ENCODE data around the gene MPL. TPM values are rescaled to one million over a fixed set of nuclear protein-coding genes. Genes with fewer than 3 reads are reported as not detected.
A peak's percentile ranks its signal among the peaks of the same experiment; 100 is the strongest.

MPL gene
- total RNA-seq, 1 donor from 2014 or later = not detected

GRCh38 chr1:43299101-43299500 is 38.5 kb upstream of the MPL start:
- Histone ChIP-seq H3K9me3 (no peaks in the 10 kb centered on the region), H3K27me3 (no peaks in the 10 kb centered on the region), H3K36me3 (no peaks in the 10 kb centered on the region), H3K27ac (peak overlapping the region; percentile 48), H3K4me3 (no peak overlapping the region), H3K4me1 (peaks cover 14% of the 10 kb centered on the region)
- no peak for TF ChIP-seq POLR2AphosphoS5 (IDR thresholded peaks at IDR 0.05; ENCODE audit: insufficient read depth in 1 of 2, low read depth in 1 of 2)
- intact Hi-C loops (cut with DNase I) = no loop called here
- no peak for DNase-seq (ENCODE audit: extremely low spot score in 2 of 2)

- peak within 1 kb of the TSS; percentile 8 to 28 for H3K4me3 ChIP-seq
- no peaks in the 10 kb centered on the region for H3K9me3 ChIP-seq
- TF ChIP-seq CTCF (IDR thresholded peaks at IDR 0.05) (no peak), POLR2A (IDR thresholded peaks at IDR 0.05) (no peak), POLR2AphosphoS5 (IDR thresholded peaks at IDR 0.05; ENCODE audit: insufficient read depth in 1 of 2, low read depth in 1 of 2) (no peak)
- H3K36me3 ChIP-seq = no peaks in the 10 kb centered on the region
- intact Hi-C loops (cut with DNase I) = no loop called here
- peak within 1 kb of the TSS; percentile 50 for H3K27ac ChIP-seq
- no peak for DNase-seq (ENCODE audit: extremely low spot score in 2 of 2)
- H3K4me1 ChIP-seq = no peaks in the 10 kb centered on the region
- H3K27me3 ChIP-seq = no peaks in the 10 kb centered on the region
Measured at GRCh38 chr1:43300378-43301094, 37.1 kb upstream of the MPL start, which contains the start of gene TIE1. TSS of gene TIE1 (plus strand) at chr1:43300982. CDS start at chr1:43301072, 90 bp downstream.

- no peaks in the 10 kb centered on the region for H3K9me3 ChIP-seq
- no peaks in the 10 kb centered on the region for H3K4me1 ChIP-seq
- peak overlapping the region; percentile 13 for H3K27ac ChIP-seq
- H3K27me3 ChIP-seq = no peaks in the 10 kb centered on the region
- no peaks in the 10 kb centered on the region for H3K36me3 ChIP-seq
- DNase-seq (ENCODE audit: extremely low spot score in 2 of 2) = no peak
- intact Hi-C loops (cut with DNase I) = no loop called here
- no peak for TF ChIP-seq POLR2AphosphoS5 (IDR thresholded peaks at IDR 0.05; ENCODE audit: insufficient read depth in 1 of 2, low read depth in 1 of 2)
- TF ChIP-seq CTCF (IDR thresholded peaks at IDR 0.05) = no peak
- no peak for TF ChIP-seq POLR2A (IDR thresholded peaks at IDR 0.05)
- H3K4me3 ChIP-seq = peak overlapping the region; percentile 8 to 28
Measured at GRCh38 chr1:43302201-43302600, 35.4 kb upstream of the MPL start.

- peak overlapping the region; percentile 13 for H3K27ac ChIP-seq
- intact Hi-C loops (cut with DNase I) = no loop called here
Measured at GRCh38 chr1:43302721-43303470, 34.7 kb upstream of the MPL start.

More at GRCh38 chr1:43302721-43303470, 34.7 kb upstream of the MPL start:
- no peaks in the 10 kb centered on the region for H3K27me3 ChIP-seq
- DNase-seq (ENCODE audit: extremely low spot score in 2 of 2) = no peak
- no peaks in the 10 kb centered on the region for H3K36me3 ChIP-seq
- H3K4me3 ChIP-seq = peak overlapping the region in 1 of 2 donors; percentile 8
- TF ChIP-seq CTCF (IDR thresholded peaks at IDR 0.05) (no peak), POLR2A (IDR thresholded peaks at IDR 0.05) (no peak), POLR2AphosphoS5 (IDR thresholded peaks at IDR 0.05; ENCODE audit: insufficient read depth in 1 of 2, low read depth in 1 of 2) (no peak)
- no peaks in the 10 kb centered on the region for H3K9me3 ChIP-seq
- no peaks in the 10 kb centered on the region for H3K4me1 ChIP-seq

All from vagina (tissue), 2 donors.